ENCODE measurements around the gene GNPNAT1.

The GNPNAT1 gene

DNA sequence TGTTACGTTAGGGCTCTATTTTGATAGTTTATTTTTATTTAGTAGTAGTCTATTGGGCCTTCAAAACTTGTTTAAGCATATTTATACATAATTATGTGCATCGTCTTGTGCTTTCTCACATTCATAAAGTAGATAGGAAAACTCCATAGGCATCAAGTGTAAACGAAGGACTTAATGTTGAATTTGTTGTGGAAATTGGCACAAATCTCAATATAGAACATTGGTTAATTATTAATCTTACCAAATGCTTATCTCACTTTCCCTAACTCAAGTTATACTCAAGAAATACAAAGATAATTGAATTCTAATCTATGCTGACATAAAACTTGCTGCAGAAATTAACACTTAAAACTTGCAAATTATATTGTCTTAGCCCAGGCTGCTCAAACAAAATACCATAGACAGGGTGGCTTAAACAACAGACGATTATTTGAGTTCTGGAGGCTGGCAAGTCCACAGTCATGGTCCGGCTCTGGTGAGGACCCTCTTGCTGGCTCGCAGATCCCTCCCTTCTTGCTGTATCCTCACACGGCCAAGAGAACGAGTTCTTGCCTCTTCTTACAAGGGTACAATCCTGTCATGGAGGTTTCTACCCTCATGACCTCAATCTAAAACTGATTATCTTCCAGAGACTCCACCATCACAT lies 42.6 kb downstream of the GNPNAT1 start:
- ATAC-seq, result no peak

GRCh38 chr14:52741865-52742264 lies 49.5 kb downstream of the GNPNAT1 start:
- no peak for ATAC-seq
- no peak for TF ChIP-seq ISL1 (CRISPR knock-in tag; IDR thresholded peaks at IDR 0.05)
- TF ChIP-seq ZNF70 (CRISPR knock-in tag; IDR thresholded peaks at IDR 0.05), result no peak
- TF ChIP-seq CREB5 (CRISPR knock-in tag; IDR thresholded peaks at IDR 0.05; ENCODE audit: low read depth), result no peak
- no peak for TF ChIP-seq ARNTL (CRISPR knock-in tag; IDR thresholded peaks at IDR 0.05; ENCODE audit: borderline replicate concordance, low read depth)
- no peak for TF ChIP-seq TCF4 (CRISPR knock-in tag; IDR thresholded peaks at IDR 0.05; ENCODE audit: borderline replicate concordance)
- no peak for TF ChIP-seq OSR1 (CRISPR knock-in tag; IDR thresholded peaks at IDR 0.05)
- no peak for TF ChIP-seq BACH2 (CRISPR knock-in tag; IDR thresholded peaks at IDR 0.05; ENCODE audit: borderline replicate concordance)

More for the DNA sequence above, 42.6 kb downstream of the GNPNAT1 start:
- TF ChIP-seq GLIS3 (CRISPR knock-in tag; IDR thresholded peaks at IDR 0.05) (no peak), RARB (CRISPR knock-in tag; IDR thresholded peaks at IDR 0.05) (no peak), ARNTL (CRISPR knock-in tag; IDR thresholded peaks at IDR 0.05; ENCODE audit: borderline replicate concordance, low read depth) (no peak), ZNF565 (CRISPR knock-in tag; conservative IDR thresholded peaks at IDR 0.05; ENCODE audit: low read depth) (no peak), SNAI2 (CRISPR knock-in tag; IDR thresholded peaks at IDR 0.05) (no peak), ZFP30 (CRISPR knock-in tag; IDR thresholded peaks at IDR 0.05) (no peak)

- no peak for ATAC-seq
- no peak for TF ChIP-seq TSHZ2 (CRISPR knock-in tag; IDR thresholded peaks at IDR 0.05)
- TF ChIP-seq BACH2 (CRISPR knock-in tag; IDR thresholded peaks at IDR 0.05; ENCODE audit: borderline replicate concordance), result no peak
- TF ChIP-seq SNAI2 (CRISPR knock-in tag; IDR thresholded peaks at IDR 0.05), result no peak
- no peak for TF ChIP-seq ZFP3 (CRISPR knock-in tag; IDR thresholded peaks at IDR 0.05)
- no peak for TF ChIP-seq ESRRG (CRISPR knock-in tag; IDR thresholded peaks at IDR 0.05)
- TF ChIP-seq ZFP30 (CRISPR knock-in tag; IDR thresholded peaks at IDR 0.05), result no peak
- TF ChIP-seq PPARA (CRISPR knock-in tag; IDR thresholded peaks at IDR 0.05; ENCODE audit: borderline replicate concordance), result no peak
- no peak for TF ChIP-seq ZNF8 (CRISPR knock-in tag; IDR thresholded peaks at IDR 0.05)
Observed at GRCh38 chr14:52740751-52741150, 50.7 kb downstream of the GNPNAT1 start.

- ATAC-seq, result no peak
- TF ChIP-seq OSR1 (CRISPR knock-in tag; IDR thresholded peaks at IDR 0.05), result no peak
- no peak for TF ChIP-seq ZNF565 (CRISPR knock-in tag; conservative IDR thresholded peaks at IDR 0.05; ENCODE audit: low read depth)
- TF ChIP-seq ZFP3 (CRISPR knock-in tag; IDR thresholded peaks at IDR 0.05), result no peak
- TF ChIP-seq RARB (CRISPR knock-in tag; IDR thresholded peaks at IDR 0.05), result no peak
- no peak for TF ChIP-seq PPARA (CRISPR knock-in tag; IDR thresholded peaks at IDR 0.05; ENCODE audit: borderline replicate concordance)
- no peak for TF ChIP-seq POU6F1 (CRISPR knock-in tag; IDR thresholded peaks at IDR 0.05; ENCODE audit: borderline replicate concordance, low read depth)
- no peak for TF ChIP-seq ZNF70 (CRISPR knock-in tag; IDR thresholded peaks at IDR 0.05)
- TF ChIP-seq ZNF8 (CRISPR knock-in tag; IDR thresholded peaks at IDR 0.05), result no peak
- no peak for TF ChIP-seq ESRRG (CRISPR knock-in tag; IDR thresholded peaks at IDR 0.05)
- no peak for TF ChIP-seq GLIS3 (CRISPR knock-in tag; IDR thresholded peaks at IDR 0.05)
- TF ChIP-seq SNAI2 (CRISPR knock-in tag; IDR thresholded peaks at IDR 0.05), result no peak
- no peak for TF ChIP-seq CREB5 (CRISPR knock-in tag; IDR thresholded peaks at IDR 0.05; ENCODE audit: low read depth)
- TF ChIP-seq ARNTL (CRISPR knock-in tag; IDR thresholded peaks at IDR 0.05; ENCODE audit: borderline replicate concordance, low read depth), result no peak
- no peak for TF ChIP-seq CSRNP3 (CRISPR knock-in tag; IDR thresholded peaks at IDR 0.05)
- TF ChIP-seq TCF4 (CRISPR knock-in tag; IDR thresholded peaks at IDR 0.05; ENCODE audit: borderline replicate concordance), result no peak
- no peak for TF ChIP-seq PATZ1 (CRISPR knock-in tag; IDR thresholded peaks at IDR 0.05; ENCODE audit: borderline replicate concordance)
- TF ChIP-seq ZFP30 (CRISPR knock-in tag; IDR thresholded peaks at IDR 0.05), result no peak
- no peak for TF ChIP-seq CSDC2 (CRISPR knock-in tag; IDR thresholded peaks at IDR 0.05)
Observed at GRCh38 chr14:52738409-52738808, 53.0 kb downstream of the GNPNAT1 start.
